GM12891 (cell line): Measurements from ENCODE around the gene MMEL1.

Experiments used
- POLR2A ChIP-seq: IDR thresholded peaks from 2 replicates; pipeline ENCODE4 v1.6.1; 2011; ENCODE audit warnings: low read depth, low read length, control low read depth
- SPI1 ChIP-seq: IDR thresholded peaks from 2 replicates; pipeline ENCODE4 v1.6.1; 2011; ENCODE audit warnings: low read depth, low read length, control low read depth

GRCh38 chr1:2561446-2561845 is 71.4 kb downstream of the MMEL1 start:
- TF ChIP-seq POLR2A = no peak
- TF ChIP-seq SPI1 = no peak
